ENCODE results near the gene SMTN. TPM values are rescaled to one million over a fixed set of nuclear protein-coding genes. Genes with fewer than 3 reads are reported as not detected.

Gene SMTN
- total and polyA plus RNA-seq, 4 donors, result 10.1 to 47.3 (median 13.8) TPM

GRCh38 chr22:31040542-31041398, 40.3 kb upstream of the SMTN start:
- no peak for TF ChIP-seq ZBTB33 (IDR thresholded peaks at IDR 0.05)
- no peak for TF ChIP-seq HNF4A (conservative IDR thresholded peaks at IDR 0.05)
- no peak for TF ChIP-seq TAF1 (conservative IDR thresholded peaks at IDR 0.05)
- no peak for TF ChIP-seq EGR1 (IDR thresholded peaks at IDR 0.05; ENCODE audit: low read depth in 2 of 2)
- no peak for TF ChIP-seq NR2F2 (IDR thresholded peaks at IDR 0.05)
- no peak overlapping the region for H3K4me3 ChIP-seq (ENCODE audit: low read depth in 1 of 3, low read length in 3 of 3)
- H3K27ac ChIP-seq (ENCODE audit: low read depth in 1 of 2, low read length in 2 of 2), result no peak overlapping the region
- H3K9ac ChIP-seq (ENCODE audit: low read depth in 1 of 2, low read length in 2 of 2), result no peak overlapping the region
- no peaks in the 10 kb centered on the region for H3K36me3 ChIP-seq (ENCODE audit: control insufficient read depth in 4 of 4, insufficient read depth in 3 of 4, low read depth in 1 of 4, low read length in 3 of 4)
- 90% methylated on average over 3 of the region's 3 CpGs for WGBS
- no peaks in the 10 kb centered on the region for H3K4me1 ChIP-seq (ENCODE audit: control insufficient read depth in 4 of 4, insufficient read depth in 4 of 4, low read length in 3 of 4)
- no peaks in the 10 kb centered on the region for H3K9me3 ChIP-seq (ENCODE audit: control insufficient read depth in 4 of 4, low read length in 3 of 4)
- no peaks in the 10 kb centered on the region for H3K27me3 ChIP-seq (ENCODE audit: control insufficient read depth in 4 of 4, insufficient read depth in 4 of 4, low read length in 3 of 4)
- no peak for DNase-seq (ENCODE audit: low spot score)

DNA sequence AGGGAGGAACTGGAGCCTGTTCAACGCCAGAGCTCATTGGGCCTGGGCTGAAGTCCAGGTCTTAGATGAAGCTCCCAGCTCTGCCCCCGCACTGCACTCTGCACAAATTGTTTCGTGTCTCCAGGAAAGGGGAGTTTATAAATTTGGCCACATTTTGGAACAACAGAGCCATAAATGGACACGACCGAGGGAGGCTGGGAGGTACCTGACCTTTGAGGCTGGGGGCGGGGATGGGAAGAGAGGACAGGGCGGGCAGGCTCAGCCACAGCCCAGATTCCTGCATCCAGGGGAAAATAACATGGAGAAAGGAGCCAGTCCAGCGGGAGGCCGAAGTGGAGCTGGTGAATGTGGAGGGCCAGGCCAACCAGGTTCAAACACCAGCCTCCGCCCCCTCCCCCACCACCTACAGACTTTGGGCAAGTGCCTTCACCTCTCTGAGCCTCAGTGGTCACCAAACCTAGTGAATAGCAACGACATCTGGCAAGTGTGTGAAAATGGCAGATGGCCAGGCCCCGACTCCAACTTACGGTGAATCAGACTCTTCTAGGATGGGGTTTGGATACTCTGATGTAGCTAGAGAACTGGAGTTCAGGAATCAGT, 36.8 kb upstream of the SMTN start:
- DNase-seq (ENCODE audit: low spot score), result no peak
- WGBS, result 66% methylated on average over 13 of the region's 13 CpGs
- no peak overlapping the region for H3K9ac ChIP-seq (ENCODE audit: low read depth in 1 of 2, low read length in 2 of 2)
- H3K36me3 ChIP-seq (ENCODE audit: control insufficient read depth in 4 of 4, insufficient read depth in 3 of 4, low read depth in 1 of 4, low read length in 3 of 4), result no peaks in the 10 kb centered on the region
- H3K27me3 ChIP-seq (ENCODE audit: control insufficient read depth in 4 of 4, insufficient read depth in 4 of 4, low read length in 3 of 4), result no peaks in the 10 kb centered on the region
- H3K9me3 ChIP-seq (ENCODE audit: control insufficient read depth in 4 of 4, low read length in 3 of 4), result no peaks in the 10 kb centered on the region
- no peaks in the 10 kb centered on the region for H3K4me1 ChIP-seq (ENCODE audit: control insufficient read depth in 4 of 4, insufficient read depth in 4 of 4, low read length in 3 of 4)
- TF ChIP-seq JUND (IDR thresholded peaks at IDR 0.05) (no peak), RXRA (IDR thresholded peaks at IDR 0.05) (peak; percentile 42 to 51), RAD21 (IDR thresholded peaks at IDR 0.05) (peak in 1 of 2 donors; percentile 57), SP1 (IDR thresholded peaks at IDR 0.05) (peak; percentile 64), NR2F2 (IDR thresholded peaks at IDR 0.05) (peak; percentile 97)
- TF ChIP-seq, protein P1, sequence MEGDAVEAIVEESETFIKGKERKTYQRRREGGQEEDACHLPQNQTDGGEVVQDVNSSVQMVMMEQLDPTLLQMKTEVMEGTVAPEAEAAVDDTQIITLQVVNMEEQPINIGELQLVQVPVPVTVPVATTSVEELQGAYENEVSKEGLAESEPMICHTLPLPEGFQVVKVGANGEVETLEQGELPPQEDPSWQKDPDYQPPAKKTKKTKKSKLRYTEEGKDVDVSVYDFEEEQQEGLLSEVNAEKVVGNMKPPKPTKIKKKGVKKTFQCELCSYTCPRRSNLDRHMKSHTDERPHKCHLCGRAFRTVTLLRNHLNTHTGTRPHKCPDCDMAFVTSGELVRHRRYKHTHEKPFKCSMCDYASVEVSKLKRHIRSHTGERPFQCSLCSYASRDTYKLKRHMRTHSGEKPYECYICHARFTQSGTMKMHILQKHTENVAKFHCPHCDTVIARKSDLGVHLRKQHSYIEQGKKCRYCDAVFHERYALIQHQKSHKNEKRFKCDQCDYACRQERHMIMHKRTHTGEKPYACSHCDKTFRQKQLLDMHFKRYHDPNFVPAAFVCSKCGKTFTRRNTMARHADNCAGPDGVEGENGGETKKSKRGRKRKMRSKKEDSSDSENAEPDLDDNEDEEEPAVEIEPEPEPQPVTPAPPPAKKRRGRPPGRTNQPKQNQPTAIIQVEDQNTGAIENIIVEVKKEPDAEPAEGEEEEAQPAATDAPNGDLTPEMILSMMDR (IDR thresholded peaks at IDR 0.05; ENCODE audit: low read depth, low read length, missing input control), result no peak
- peak overlapping the region in 1 of 2 donors; percentile 58 for H3K27ac ChIP-seq (ENCODE audit: low read depth in 1 of 2, low read length in 2 of 2)
- no peak overlapping the region for H3K4me3 ChIP-seq (ENCODE audit: low read depth in 1 of 3, low read length in 3 of 3)

GRCh38 chr22:31045900-31046538, 35.1 kb upstream of the SMTN start:
- TF ChIP-seq YY1 (IDR thresholded peaks at IDR 0.05) (no peak), RXRA (IDR thresholded peaks at IDR 0.05) (no peak), HNF4A (conservative IDR thresholded peaks at IDR 0.05) (no peak), RAD21 (IDR thresholded peaks at IDR 0.05) (no peak), HNF4G (IDR thresholded peaks at IDR 0.05) (no peak)
- TF ChIP-seq, protein P2, sequence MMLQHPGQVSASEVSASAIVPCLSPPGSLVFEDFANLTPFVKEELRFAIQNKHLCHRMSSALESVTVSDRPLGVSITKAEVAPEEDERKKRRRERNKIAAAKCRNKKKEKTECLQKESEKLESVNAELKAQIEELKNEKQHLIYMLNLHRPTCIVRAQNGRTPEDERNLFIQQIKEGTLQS (IDR thresholded peaks at IDR 0.05), result no peak
- TF ChIP-seq, protein P1 (IDR thresholded peaks at IDR 0.05; ENCODE audit: low read depth, low read length, missing input control), result no peak
- no peaks in the 10 kb centered on the region for H3K27me3 ChIP-seq (ENCODE audit: control insufficient read depth in 4 of 4, insufficient read depth in 4 of 4, low read length in 3 of 4)
- H3K9me3 ChIP-seq (ENCODE audit: control insufficient read depth in 4 of 4, low read length in 3 of 4), result no peaks in the 10 kb centered on the region
- H3K27ac ChIP-seq (ENCODE audit: low read depth in 1 of 2, low read length in 2 of 2), result peak overlapping the region; percentile 57 to 69
- no peaks in the 10 kb centered on the region for H3K4me1 ChIP-seq (ENCODE audit: control insufficient read depth in 4 of 4, insufficient read depth in 4 of 4, low read length in 3 of 4)
- no peak overlapping the region for H3K4me3 ChIP-seq (ENCODE audit: low read depth in 1 of 3, low read length in 3 of 3)
- no peak overlapping the region for H3K9ac ChIP-seq (ENCODE audit: low read depth in 1 of 2, low read length in 2 of 2)
- H3K36me3 ChIP-seq (ENCODE audit: control insufficient read depth in 4 of 4, insufficient read depth in 3 of 4, low read depth in 1 of 4, low read length in 3 of 4), result no peaks in the 10 kb centered on the region
- WGBS, result 78% methylated on average over 4 of the region's 4 CpGs
- DNase-seq (ENCODE audit: low spot score), result no peak

All from liver (tissue), 9 donors.